SK-N-SH (cell line): ENCODE data around the gene NUDCD3. TPM values are rescaled to one million over a fixed set of nuclear protein-coding genes. Genes with fewer than 3 reads are reported as not detected.

ENCODE experiments used
- CTCF ChIA-PET: fragments of 300-600, 350-600 bp; formaldehyde crosslinking; extraction: SDS; loops from one replicate; lab custom pipeline; 2021; lab: Yijun Ruan, JAX
- POLR2A ChIA-PET: fragments of 350-600 bp; sonication (Branson Sonifier 250); formaldehyde crosslinking; extraction: SDS; loops from one replicate; lab custom pipeline; 2020; ENCODE audit warnings: antibody characterized with exemption, inconsistent platforms; lab: Yijun Ruan, JAX
- DNase-seq: peaks from one replicate; pipeline ENCODE4 v3.0.0; 2012
- H2AFZ ChIP-seq: fragments of 200-600 bp; sonication (generic); 2 replicates; pipeline ENCODE4 v1.8.1; 2016; ENCODE audit warnings: antibody characterized with exemption, mild to moderate bottlenecking, low read depth
- H3F3A ChIP-seq: fragments of 200-600 bp; sonication (generic); replicated peaks from 2 replicates; pipeline ENCODE3; 2016; ENCODE audit warnings: antibody characterized with exemption, mild to moderate bottlenecking; ENCODE audit not compliant: insufficient read depth
- H3K27ac ChIP-seq, 2 experiments: fragments of 200-500 bp in 1 of 2; fragments of 200-600 bp in 1 of 2; sonication (Bioruptor generic) in 1 of 2; sonication (generic), shearing (Covaris generic) in 1 of 2; 2 replicates each; pipeline versions ENCODE4 v1.5.1 to v1.6.1; 2014 to 2016; ENCODE audit warnings: low read depth in 2 of 2, inconsistent platforms in 1 of 2, low read length in 1 of 2, mild to moderate bottlenecking in 1 of 2, mixed read lengths in 1 of 2
- H3K27me3 ChIP-seq: fragments of 200-600 bp; sonication (generic), shearing (Covaris generic); 2 replicates; pipeline ENCODE4 v1.6.1; 2016; ENCODE audit warnings: mixed run types; ENCODE audit not compliant: insufficient read depth
- H3K36me3 ChIP-seq, 2 experiments: fragments of 200-500 bp in 1 of 2; fragments of 200-600 bp in 1 of 2; sonication (Bioruptor generic) in 1 of 2; sonication (generic) in 1 of 2; replicated peaks in 1 of 2; 2 replicates each; pipeline versions ENCODE3 to v1.5.1; 2014 to 2016; ENCODE audit warnings: low read length in 1 of 2, mild to moderate bottlenecking in 1 of 2; ENCODE audit not compliant: insufficient read depth in 2 of 2, control insufficient read depth in 1 of 2
- H3K4me1 ChIP-seq, 2 experiments: fragments of 200-500 bp in 1 of 2; fragments of 200-600 bp in 1 of 2; sonication (Bioruptor generic) in 1 of 2; sonication (generic), shearing (Covaris generic) in 1 of 2; 2 replicates each; pipeline versions ENCODE4 v1.5.1 to v1.6.1; 2014 to 2016; ENCODE audit warnings: low read depth in 1 of 2, low read length in 1 of 2, mixed run types in 1 of 2; ENCODE audit not compliant: insufficient read depth in 2 of 2, control insufficient read depth in 1 of 2
- H3K4me2 ChIP-seq: fragments of 200-600 bp; sonication (generic), shearing (Covaris generic); 2 replicates; pipeline ENCODE4 v1.6.1; 2017; ENCODE audit warnings: mixed run types
- H3K4me3 ChIP-seq, 2 experiments: fragments of 200-500 bp in 1 of 2; fragments of 200-600 bp in 1 of 2; sonication (Bioruptor generic) in 1 of 2; sonication (generic), shearing (Covaris generic) in 1 of 2; 2 replicates each; pipeline versions ENCODE4 v1.5.1 to v1.8.1; 2014 to 2016; ENCODE audit warnings: low read depth in 2 of 2, inconsistent platforms in 1 of 2, low read length in 1 of 2, mild to moderate bottlenecking in 1 of 2, mixed read lengths in 1 of 2, moderate library complexity in 1 of 2
- H3K79me2 ChIP-seq: fragments of 200-600 bp; sonication (generic); 2 replicates; pipeline ENCODE4 v1.8.1; 2017; ENCODE audit warnings: mild to moderate bottlenecking; ENCODE audit not compliant: insufficient read depth
- H3K9ac ChIP-seq: fragments of 200-600 bp; sonication (generic); 2 replicates; pipeline ENCODE4 v1.6.1; 2017; ENCODE audit warnings: mixed run types
- H3K9me2 ChIP-seq: fragments of 200-600 bp; sonication (generic); 2 replicates; pipeline ENCODE4 v1.6.1; 2017; ENCODE audit warnings: mixed run types
- H3K9me3 ChIP-seq: fragments of 200-600 bp; sonication (generic); 2 replicates; pipeline ENCODE4 v1.6.1; 2017; ENCODE audit warnings: mixed run types, mild to moderate bottlenecking, moderate library complexity
- H4K20me1 ChIP-seq: fragments of 200-600 bp; sonication (generic); 2 replicates; pipeline ENCODE4 v1.6.1; 2017; ENCODE audit warnings: mild to moderate bottlenecking, mixed run types; ENCODE audit not compliant: insufficient read depth
- CHD2 ChIP-seq: fragments of 150-350 bp; IDR thresholded peaks from 2 replicates; pipeline ENCODE4 v1.6.1; 2018; ENCODE audit warnings: low read length; ENCODE audit not compliant: partially characterized antibody
- CTCF ChIP-seq: fragments of 200-600 bp; sonication (generic); IDR thresholded peaks from 2 replicates; pipeline ENCODE4 v1.6.1; 2017; ENCODE audit warnings: antibody characterized with exemption, mild to moderate bottlenecking, moderate library complexity
- ELF1 ChIP-seq: IDR thresholded peaks from 2 replicates; pipeline ENCODE4 v1.4.0; 2012
- EP300 ChIP-seq, 2 experiments: IDR thresholded peaks; 2 replicates each; pipeline versions ENCODE4 v1.4.0 to v1.6.1; 2012; ENCODE audit warnings: borderline replicate concordance in 1 of 2, low read depth in 1 of 2, low read length in 1 of 2
- JUND ChIP-seq: IDR thresholded peaks from 2 replicates; pipeline ENCODE4 v1.4.0; 2012
- MAX ChIP-seq: IDR thresholded peaks from 2 replicates; pipeline ENCODE4 v1.4.0; 2012; ENCODE audit warnings: low read depth
- MEF2A ChIP-seq: IDR thresholded peaks from 2 replicates; pipeline ENCODE4 v1.4.0; 2012; ENCODE audit warnings: low read depth, borderline replicate concordance
- MXI1 ChIP-seq: IDR thresholded peaks from 2 replicates; pipeline ENCODE4 v1.6.1; 2012; ENCODE audit warnings: mild to moderate bottlenecking, low read depth, low read length, improper control_type of control experiment
- NFIC ChIP-seq: IDR thresholded peaks from 2 replicates; pipeline ENCODE4 v1.4.0; 2012; ENCODE audit warnings: borderline replicate concordance
- RAD21 ChIP-seq: IDR thresholded peaks from 2 replicates; pipeline ENCODE4 v1.6.1; 2012; ENCODE audit warnings: mild to moderate bottlenecking, low read length
- REST ChIP-seq: IDR thresholded peaks from 2 replicates; pipeline ENCODE4 v1.6.1; 2012; ENCODE audit warnings: mild to moderate bottlenecking, low read depth, low read length, moderate library complexity
- RXRA ChIP-seq: IDR thresholded peaks from 2 replicates; pipeline ENCODE4 v1.4.0; 2012; ENCODE audit warnings: low read depth, mild to moderate bottlenecking, borderline replicate concordance
- SMC3 ChIP-seq: IDR thresholded peaks from 2 replicates; pipeline ENCODE4 v1.6.1; 2012; ENCODE audit warnings: low read depth, low read length, improper control_type of control experiment
- WGBS: methylation state at CpG from one replicate; pipeline ENCODE4 v1.1.6; 2017; ENCODE audit warnings: low lambda C conversion rate; 5-methylcytosine and 5-hydroxymethylcytosine counted together
- polyA plus RNA-seq, 3 experiments: library from polyadenylated mRNA; depleted of rRNA; stranded (reverse); fragments of >200 nt; gene quantifications; 2 replicates each; pipeline ENCODE4 v1.2.3, GENCODE V29; 2012

Gene NUDCD3
- polyA plus RNA-seq, 1 of the 3 experiments (the other 2 are of a cell fraction): 66.0 TPM

GRCh38 chr7:44511236-44511635, 20.8 kb upstream of the NUDCD3 start:
- POLR2A ChIA-PET: interaction anchor here (0.6 kb wide), 1 partner anchor 118 kb away, joined by 3 read pairs; no protein-coding TSS in a partner anchor
- no peak overlapping the region for H3K4me3 ChIP-seq
- 78% methylated on average over 1 of the region's 1 CpG for WGBS
- H3F3A ChIP-seq: no peaks in the 10 kb centered on the region
- no peak for TF ChIP-seq EP300 (IDR thresholded peaks at IDR 0.05; ENCODE audit: borderline replicate concordance in 1 of 2, low read depth in 1 of 2, low read length in 1 of 2)
- no peak for TF ChIP-seq RAD21
- no peak for TF ChIP-seq NFIC
- TF ChIP-seq MEF2A: no peak
- no peak for TF ChIP-seq MXI1
- no peak for TF ChIP-seq SMC3
- TF ChIP-seq CHD2: no peak
- no peak for TF ChIP-seq CTCF
- no peak for TF ChIP-seq JUND
- no peak for TF ChIP-seq REST
- TF ChIP-seq ELF1: no peak
- no peak for TF ChIP-seq RXRA
- TF ChIP-seq MAX: no peak
- no peaks in the 10 kb centered on the region for H3K9me2 ChIP-seq
- H3K9me3 ChIP-seq: no peaks in the 10 kb centered on the region; the same call in 1 of the 2 replicates
- H3K79me2 ChIP-seq: no peaks in the 10 kb centered on the region
- CTCF ChIA-PET: interaction anchor here (0.9 to 1.8 kb wide), 4 partner anchors 20 to 54 kb away, joined by 3 to 6 read pairs (median 4); partner anchors contain the start of gene NUDCD3
- H3K27me3 ChIP-seq: no peaks in the 10 kb centered on the region; the same call in 1 of the 2 replicates
- H3K27ac ChIP-seq: no peak overlapping the region
- no peaks in the 10 kb centered on the region for H4K20me1 ChIP-seq
- H3K4me1 ChIP-seq: no peaks in the 10 kb centered on the region
- DNase-seq: no peak
- H3K4me2 ChIP-seq: no peak overlapping the region
- no peaks in the 10 kb centered on the region for H3K36me3 ChIP-seq
- no peak overlapping the region for H2AFZ ChIP-seq
- H3K9ac ChIP-seq: no peak overlapping the region
